BE2C (cell line): Measurements from ENCODE around the gene PHACTR3.

ENCODE experiments used
- DNase-seq: peaks from one replicate; pipeline ENCODE4 v3.0.0-alpha.2; 2020
- H3K27me3 ChIP-seq: fragments of 250-450 bp; sonication (Bioruptor Pico); 2 replicates; pipeline ENCODE4 v1.5.1; 2020; ENCODE audit warnings: mild to moderate bottlenecking
- H3K36me3 ChIP-seq: fragments of 250-450 bp; sonication (Bioruptor Pico); 2 replicates; pipeline ENCODE4 v1.5.1; 2020; ENCODE audit warnings: mild to moderate bottlenecking
- H3K4me1 ChIP-seq: fragments of 250-450 bp; sonication (Bioruptor Pico); 2 replicates; pipeline ENCODE4 v1.5.1; 2020
- H3K4me3 ChIP-seq: 2 replicates; pipeline ENCODE4 v1.5.1; 2011; ENCODE audit warnings: low read depth, low read length
- H3K9me3 ChIP-seq: fragments of 250-450 bp; sonication (Bioruptor Pico); 2 replicates; pipeline ENCODE4 v1.5.1; 2020
- CTCF ChIP-seq: IDR thresholded peaks from 2 replicates; pipeline ENCODE4 v1.5.1; 2012; ENCODE audit warnings: mild to moderate bottlenecking, low read depth, low read length

PHACTR3 gene

GRCh38 chr20:59735917-59736316 lies 131.6 kb downstream of the PHACTR3 start:
- Histone ChIP-seq H3K4me3 (no peak overlapping the region), H3K4me1 (no peaks in the 10 kb centered on the region), H3K27me3 (no peaks in the 10 kb centered on the region), H3K9me3 (no peaks in the 10 kb centered on the region), H3K36me3 (no peaks in the 10 kb centered on the region)
- no peak for DNase-seq
- no peak for TF ChIP-seq CTCF

GRCh38 chr20:59736366-59736765 lies 132.0 kb downstream of the PHACTR3 start:
- Histone ChIP-seq H3K36me3 (no peaks in the 10 kb centered on the region), H3K4me3 (no peak overlapping the region), H3K4me1 (no peaks in the 10 kb centered on the region), H3K27me3 (no peaks in the 10 kb centered on the region), H3K9me3 (no peaks in the 10 kb centered on the region)
- TF ChIP-seq CTCF: no peak
- no peak for DNase-seq

- Histone ChIP-seq H3K36me3 (no peaks in the 10 kb centered on the region), H3K9me3 (no peaks in the 10 kb centered on the region), H3K4me3 (no peak overlapping the region), H3K27me3 (no peaks in the 10 kb centered on the region), H3K4me1 (no peaks in the 10 kb centered on the region)
- TF ChIP-seq CTCF: no peak
- no peak for DNase-seq
These were observed 132.8 kb downstream of the PHACTR3 start for GRCh38 chr20:59737073-59737666.

GRCh38 chr20:59737816-59738215 lies 133.5 kb downstream of the PHACTR3 start:
- Histone ChIP-seq H3K4me3 (no peak overlapping the region), H3K4me1 (no peaks in the 10 kb centered on the region), H3K27me3 (no peaks in the 10 kb centered on the region), H3K36me3 (no peaks in the 10 kb centered on the region), H3K9me3 (no peaks in the 10 kb centered on the region)
- TF ChIP-seq CTCF: no peak
- no peak for DNase-seq

- Histone ChIP-seq H3K36me3 (no peaks in the 10 kb centered on the region), H3K9me3 (no peaks in the 10 kb centered on the region), H3K4me3 (no peak overlapping the region), H3K4me1 (no peaks in the 10 kb centered on the region), H3K27me3 (no peaks in the 10 kb centered on the region)
- no peak for DNase-seq
- TF ChIP-seq CTCF: no peak
These were observed 134.5 kb downstream of the PHACTR3 start for GRCh38 chr20:59738851-59739250.

- no peaks in the 10 kb centered on the region for H3K9me3 ChIP-seq
- no peaks in the 10 kb centered on the region for H3K4me1 ChIP-seq
- TF ChIP-seq CTCF: no peak
- no peaks in the 10 kb centered on the region for H3K36me3 ChIP-seq
- DNase-seq: no peak
- H3K4me3 ChIP-seq: no peak overlapping the region
- no peaks in the 10 kb centered on the region for H3K27me3 ChIP-seq
These were observed 136.3 kb downstream of the PHACTR3 start for GRCh38 chr20:59740621-59741020.
